DMS114 treated with DMSO at 0.1 percent for 48 hours (cell line): Measurements from ENCODE around the gene LIMS2.

Experiments
- DNase-seq: peaks from one replicate; lab custom pipeline; 2025; ENCODE audit not compliant: unreplicated experiment; lab: John Stamatoyannopoulos, UW

Gene LIMS2

DNA sequence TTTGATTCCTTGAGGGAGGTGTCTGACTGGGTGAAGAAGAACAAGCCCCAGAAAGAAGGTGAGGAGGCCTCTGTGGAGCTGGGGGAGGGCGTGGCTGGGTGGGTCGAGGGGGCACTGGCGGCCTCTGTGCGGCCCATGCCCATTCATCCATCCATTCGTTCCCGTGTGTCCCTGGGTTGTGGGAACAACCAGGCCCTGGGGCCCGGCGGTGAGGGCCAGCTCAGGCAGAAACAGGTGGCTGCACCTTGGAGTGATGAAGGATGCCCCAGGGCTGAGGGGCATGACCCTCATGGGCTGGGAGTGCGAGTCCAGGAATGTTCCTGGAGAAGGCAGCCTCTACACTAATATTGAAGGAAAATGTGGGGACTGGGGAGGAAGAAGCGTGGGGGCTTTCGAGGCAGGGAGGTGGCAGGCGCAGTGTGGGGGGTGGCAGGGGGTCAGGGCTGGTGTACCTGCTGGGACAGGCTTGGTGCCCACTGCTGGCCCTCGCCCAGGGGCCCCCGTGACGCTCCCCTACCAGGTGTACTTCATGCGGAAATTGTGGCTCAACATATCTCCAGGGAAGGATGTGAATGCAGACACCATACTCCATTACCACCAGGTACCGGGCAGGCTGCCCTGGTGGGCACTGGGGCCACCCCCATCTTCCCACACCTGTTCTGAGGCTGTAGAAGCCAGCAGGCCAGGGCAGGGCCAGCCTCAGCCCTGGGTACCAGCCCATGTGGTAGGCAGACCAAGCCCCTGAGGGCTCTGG lies 40.5 kb downstream of the LIMS2 start:
- DNase-seq, result no peak

DNA sequence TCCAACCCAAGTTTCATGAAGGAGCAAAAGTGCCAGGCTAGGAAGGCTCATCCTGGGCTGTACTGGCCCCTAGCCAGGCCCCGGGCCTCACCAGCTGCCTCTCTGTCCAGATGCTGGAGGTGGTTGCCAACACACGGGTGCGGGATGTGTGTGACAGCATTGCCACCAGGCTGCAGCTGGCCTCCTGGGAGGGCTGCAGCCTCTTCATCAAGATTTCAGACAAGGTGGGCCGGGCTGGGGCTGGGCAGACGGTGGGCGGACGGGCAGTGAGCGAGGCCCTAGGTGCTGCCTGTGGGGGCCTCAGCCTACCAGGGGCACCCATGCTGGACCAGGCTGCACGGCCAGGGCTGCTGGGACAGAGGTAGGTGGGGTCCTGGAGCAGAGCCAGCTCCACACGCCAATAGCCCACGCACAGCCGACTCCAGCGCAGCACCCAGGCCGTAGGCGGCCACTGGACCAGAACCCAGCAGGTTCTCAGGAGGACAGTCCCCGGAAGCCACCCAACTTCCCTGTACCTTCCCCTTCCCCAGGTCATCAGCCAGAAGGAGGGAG lies 41.2 kb downstream of the LIMS2 start:
- no peak for DNase-seq

DNA sequence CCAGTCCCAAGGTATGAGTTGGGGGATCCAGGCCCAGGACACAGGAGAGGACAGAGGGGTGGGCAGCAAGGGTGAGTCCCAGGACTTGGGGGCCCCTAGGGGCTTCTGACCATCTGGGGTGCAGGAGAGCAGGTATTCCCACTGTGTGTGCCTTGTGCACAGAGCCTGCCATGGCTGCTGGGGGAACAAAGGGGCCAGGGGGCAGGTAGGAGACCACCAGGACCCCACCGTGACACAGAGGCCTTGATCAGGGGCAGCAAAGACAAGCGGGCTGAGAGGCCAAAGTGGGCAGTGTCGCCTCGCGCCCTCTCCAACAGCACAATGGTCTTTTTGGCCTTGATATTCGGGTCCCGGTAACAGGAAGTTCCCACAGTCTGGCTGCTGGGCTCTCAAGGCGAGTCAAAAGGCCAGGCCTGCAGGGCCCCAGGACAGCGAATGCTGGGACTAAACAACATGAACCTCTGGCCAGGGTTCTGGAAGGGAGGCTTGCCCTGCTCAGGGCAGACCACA lies 41.7 kb downstream of the LIMS2 start:
- no peak for DNase-seq

DNA sequence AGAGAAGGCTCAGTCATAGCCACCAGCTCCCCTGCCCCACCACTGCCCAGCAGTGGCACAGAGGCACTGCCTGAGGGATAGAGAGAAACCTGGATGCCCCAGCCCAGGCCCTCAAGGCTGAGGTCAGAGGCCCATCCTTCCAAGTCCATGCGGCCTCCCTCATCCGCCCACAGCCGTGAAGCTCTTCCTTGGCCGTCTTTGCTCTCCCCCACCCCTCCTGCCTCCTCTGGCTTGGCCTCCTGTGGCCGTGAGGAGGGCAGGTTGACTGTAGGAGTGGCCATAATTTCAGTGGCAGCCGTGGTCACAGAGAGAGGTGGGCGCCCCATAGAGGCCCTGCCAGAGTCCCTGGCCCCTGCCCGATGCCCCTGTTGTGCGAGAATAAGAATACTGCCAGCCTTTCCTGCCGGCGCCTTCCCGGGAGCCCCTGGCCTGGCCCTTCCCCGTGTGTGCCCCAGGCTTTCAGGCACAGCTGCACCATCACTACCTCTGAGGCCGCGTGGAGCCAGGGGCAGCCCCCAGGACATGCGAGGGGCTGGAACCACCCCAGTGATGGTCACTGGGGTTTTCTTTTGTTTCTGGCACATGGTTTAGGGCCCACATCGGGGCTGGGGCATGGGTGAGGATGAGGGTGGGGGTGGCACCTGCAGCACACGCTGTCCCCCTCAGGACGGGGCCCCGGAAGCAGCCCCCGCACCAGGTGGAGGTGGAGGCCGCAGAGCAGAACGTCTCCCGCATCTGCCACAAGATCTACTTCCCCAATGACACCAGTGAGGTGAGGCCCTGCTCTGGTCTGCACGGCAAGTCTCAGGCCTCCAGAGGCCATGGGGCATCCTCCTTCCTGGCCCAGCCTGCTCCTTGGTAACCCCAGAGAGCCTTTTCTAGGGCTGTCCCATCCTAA lies 42.5 kb downstream of the LIMS2 start:
- no peak for DNase-seq

DNA sequence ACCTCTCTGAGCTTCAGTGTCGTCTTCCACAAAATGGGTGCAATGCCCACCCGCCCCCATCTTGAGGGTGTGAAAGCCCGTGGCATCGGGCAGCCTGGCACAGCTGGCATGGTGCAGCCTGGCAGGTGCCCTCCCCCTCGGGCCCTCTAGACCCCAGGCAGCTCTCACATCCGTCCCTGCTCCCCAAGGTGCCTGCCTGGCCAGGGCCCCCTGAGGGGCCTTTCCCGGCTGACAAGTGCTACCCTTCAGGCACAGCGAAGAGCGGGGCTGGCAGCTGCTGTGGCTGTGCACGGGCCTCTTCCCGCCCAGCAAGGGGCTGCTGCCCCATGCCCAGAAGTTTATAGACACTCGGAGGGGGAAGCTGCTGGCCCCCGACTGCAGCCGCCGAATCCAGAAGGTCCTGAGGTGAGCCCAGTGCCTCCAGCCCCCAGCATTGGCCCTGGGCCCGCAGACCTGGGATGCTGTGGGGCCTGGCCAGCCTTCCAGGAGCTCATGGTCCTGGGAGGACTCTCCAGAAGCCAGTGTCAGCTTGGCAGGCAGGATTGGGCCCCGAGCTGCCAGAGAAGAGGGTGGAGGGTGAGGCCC lies 43.2 kb downstream of the LIMS2 start:
- DNase-seq, result no peak

DNA sequence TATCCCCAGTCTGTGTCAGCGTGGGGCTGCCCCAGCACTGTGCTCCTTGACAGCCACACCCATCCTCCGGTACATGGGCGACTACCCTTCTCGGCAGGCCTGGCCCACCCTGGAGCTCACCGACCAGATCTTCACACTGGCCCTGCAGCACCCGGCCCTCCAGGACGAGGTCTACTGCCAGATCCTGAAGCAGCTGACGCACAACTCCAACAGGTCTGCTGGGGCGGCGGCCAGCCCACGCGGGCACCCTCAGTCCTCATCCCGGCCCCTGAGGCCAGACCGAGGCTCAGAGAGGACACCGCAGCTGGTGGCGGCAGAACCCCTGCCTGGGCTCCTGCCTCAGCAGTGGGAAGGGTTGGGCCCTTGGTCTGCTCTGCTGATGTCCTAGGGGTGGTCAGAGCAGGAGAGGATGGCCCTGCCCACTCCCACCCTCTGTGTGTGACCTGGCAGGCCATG lies 43.8 kb downstream of the LIMS2 start:
- no peak for DNase-seq

DNA sequence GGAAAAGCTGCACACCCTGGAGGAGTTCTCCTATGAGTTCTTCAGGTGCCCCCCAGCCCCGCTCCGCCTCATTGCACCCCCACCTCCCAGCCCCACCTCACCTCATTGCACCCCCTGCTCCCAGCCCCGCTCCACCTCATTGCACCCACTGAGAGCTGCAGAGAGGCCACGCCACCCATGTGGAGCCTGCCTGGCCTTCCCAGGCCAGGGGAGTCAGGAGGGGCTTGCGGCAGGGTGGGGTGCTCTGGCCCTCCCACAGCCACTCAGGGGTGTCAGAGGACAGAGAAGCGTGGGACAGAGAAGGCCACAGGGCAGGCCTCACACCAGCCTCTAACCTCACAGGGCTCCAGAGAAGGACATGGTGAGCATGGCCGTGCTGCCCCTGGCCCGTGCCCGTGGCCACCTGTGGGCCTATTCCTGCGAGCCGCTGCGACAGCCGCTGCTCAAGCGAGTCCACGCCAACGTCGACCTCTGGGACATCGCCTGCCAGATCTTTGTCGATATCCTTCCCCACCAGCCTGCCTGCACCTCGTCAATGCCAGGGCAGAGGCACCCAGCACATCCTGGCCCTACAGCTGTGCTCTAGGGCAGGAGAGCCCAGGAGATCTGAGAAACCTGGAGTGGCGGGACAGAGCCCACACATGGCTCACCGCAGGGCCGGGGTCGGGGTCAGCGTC lies 44.3 kb downstream of the LIMS2 start:
- DNase-seq, result no peak

DNA sequence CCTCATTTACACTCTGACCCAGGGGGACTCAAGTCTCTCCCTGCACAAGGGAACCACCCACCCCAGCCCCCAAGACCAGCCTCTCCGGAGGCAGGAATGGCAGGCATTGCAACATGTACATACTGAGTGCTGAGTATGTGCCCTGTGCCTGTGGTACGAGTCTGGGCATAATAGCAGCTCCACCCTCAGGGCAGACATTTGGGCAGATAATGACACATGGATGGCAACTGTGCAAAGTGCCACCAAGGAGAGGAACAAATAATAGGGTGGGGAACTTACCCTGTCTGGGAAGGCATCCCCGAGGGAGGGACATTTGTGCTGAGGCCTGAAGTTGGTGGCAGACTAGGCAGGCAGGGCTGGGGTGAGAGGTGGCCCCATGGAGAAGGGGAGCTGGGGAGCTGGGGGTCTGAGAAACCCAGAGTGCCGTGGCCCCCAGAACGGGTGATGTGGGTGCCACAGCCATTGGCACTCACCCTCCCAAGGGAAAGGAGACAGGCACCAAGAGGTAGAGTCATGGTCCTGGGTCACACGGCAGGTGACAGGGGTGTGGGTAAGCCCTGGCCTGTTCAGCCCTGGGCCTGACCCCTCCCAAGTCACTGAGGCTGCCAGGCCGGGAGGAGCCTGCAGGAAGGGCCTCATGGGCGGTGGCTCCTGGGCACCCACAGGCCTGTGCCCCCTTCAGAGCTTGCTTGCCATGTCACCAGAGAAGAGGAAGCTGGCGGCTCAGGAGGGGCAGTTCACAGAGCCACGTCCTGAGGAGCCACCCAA lies 45.0 kb downstream of the LIMS2 start:
- no peak for DNase-seq

DNA sequence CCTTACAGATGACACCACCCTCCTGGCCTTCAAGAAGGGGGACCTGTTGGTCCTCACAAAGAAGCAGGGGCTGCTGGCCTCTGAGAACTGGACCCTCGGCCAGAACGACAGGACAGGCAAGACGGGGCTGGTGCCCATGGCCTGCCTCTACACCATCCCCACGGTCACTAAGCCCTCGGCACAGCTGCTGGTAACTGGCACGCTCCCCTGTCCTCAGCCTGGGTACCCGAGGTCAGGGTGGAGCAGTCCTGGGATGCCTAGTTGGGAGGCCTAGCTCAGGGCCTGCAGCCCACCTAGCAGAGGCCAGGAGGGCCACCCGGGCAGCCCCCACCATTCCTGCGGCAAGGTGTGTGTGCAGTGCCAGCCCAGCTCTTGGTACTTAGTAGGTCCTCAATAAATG lies 45.7 kb downstream of the LIMS2 start:
- no peak for DNase-seq

DNA sequence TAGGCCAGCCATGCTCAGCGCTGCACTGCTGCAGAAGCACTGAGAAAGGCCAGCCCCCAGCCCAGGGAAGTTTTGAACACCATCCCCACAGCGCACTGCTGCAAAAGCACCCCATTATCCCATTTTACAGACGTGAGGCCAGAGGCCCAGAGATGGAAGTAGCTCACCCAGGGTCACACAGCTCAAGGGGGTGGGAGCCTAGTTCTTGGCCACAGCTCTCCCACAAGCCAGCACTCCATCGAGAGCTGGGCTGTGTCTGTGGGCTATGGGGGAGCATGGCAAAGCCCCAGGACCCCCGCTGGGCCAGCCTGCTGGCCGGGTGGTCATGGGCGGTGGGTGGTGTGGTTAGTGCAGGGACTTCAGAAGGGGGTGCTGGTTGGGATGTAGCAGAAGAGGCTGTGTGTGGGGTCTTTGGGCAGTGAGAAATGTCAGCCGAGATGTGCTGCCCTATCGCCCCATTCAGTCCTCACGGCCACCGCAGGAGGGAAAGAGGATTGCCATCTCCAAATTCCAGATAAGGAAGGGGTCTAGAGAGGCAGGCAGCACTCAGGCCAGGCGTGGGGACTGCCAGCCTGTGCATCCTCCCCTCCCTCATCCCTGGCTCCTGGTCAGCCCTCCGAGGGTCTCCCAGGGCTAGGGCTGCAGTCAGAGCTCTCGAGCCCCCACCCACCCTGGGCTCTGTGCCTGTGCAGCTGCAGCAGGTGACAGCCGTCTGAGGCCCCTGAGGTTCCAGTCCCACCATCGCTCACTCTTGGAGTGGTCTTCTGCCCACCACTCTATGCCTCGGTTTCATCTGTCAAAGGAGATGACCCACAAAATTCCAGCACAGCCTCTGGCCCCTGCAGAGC lies 46.3 kb downstream of the LIMS2 start:
- DNase-seq, result no peak

DNA sequence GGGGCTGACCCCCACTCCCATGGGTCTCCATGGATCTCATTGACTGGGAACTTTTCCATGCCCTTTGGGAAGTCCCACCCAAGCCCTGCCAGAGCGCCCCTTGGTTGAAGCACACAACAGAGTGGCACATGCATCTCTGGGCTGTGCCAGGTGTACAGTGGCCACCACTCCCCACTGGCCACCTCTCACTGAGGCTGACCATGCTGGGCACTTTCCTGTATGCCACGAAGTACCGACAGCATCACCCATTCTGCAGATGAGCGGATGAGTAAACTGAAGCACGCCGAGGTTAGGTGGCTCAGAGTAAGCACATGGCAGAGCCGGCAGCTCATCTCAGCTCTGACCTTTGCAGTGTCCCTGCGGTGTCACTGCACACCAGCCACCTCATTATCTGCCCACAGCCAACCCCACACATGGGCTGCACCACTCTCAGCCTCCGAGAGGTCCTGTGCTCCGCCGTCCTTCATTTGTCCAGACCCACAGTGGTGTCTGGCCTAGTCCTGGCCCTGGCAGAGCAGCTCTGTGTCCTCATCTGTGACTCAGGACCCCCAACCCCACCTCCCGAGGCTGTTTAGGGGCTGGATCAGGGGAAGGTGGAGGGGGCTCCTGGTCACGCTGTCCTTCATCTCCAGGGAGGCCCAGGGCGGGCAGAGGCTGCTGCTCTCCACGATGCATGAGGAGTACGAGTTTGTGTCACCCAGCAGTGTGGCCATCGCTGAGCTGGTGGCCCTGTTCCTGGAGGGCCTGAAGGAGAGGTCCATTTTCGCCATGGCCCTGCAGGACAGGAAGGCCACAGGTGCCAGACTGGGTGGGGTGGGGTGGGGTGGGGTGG lies 47.4 kb downstream of the LIMS2 start:
- no peak for DNase-seq

DNA sequence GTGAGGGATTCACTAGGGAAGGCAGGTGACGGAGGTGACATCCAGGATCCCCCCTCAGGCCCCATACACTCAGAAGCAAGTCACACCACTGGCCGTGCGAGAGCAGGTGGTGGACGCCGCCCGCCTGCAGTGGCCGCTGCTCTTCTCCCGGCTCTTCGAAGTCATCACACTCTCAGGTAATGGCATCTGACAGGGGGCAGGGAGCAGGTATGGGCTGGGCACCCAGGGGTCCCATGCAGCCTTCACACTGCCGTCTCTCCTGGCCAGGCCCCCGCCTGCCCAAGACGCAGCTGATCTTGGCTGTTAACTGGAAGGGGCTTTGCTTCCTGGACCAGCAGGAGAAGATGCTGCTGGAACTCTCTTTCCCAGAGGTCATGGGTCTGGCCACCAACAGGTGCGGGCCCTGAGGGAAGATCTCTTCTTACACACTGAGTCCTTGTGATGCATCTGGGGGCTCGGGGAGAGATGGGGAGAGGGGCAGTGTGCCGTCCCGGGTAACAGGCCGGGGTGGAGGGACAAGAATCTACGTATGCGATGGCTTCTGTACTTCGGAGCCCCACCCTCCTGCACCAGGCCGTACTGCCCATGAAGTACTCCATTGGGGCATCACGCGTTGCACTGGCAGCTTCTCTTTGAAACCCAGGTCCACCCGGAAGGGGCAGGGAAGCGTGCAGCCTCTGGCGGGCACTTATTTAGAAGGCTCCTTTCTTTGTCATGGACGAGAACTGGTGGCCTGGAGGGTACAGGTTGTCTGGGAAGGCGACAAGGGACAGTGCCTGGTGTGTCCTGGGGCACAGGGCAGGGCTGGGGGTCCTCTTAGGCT lies 48.2 kb downstream of the LIMS2 start:
- DNase-seq, result no peak

DNA sequence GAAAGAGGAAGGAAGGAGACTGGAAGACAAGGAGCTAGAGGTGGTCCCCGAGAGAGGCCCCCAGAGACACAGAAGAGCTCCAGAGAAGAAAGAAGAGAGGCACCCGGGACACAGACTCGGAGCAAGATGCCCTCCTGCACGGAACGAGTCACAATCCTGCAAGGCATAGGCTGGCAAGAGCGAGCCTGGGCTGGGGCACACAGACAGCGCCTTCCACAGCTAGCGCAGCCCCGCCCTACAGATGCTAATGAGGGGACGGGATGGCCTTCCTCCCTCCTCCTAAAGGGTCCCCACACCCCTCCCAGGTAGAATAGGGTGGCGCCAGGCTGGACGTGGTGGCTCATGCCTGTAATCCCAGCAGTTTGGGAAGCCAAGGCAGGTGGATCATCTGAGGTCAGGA lies 49.2 kb downstream of the LIMS2 start:
- DNase-seq, result no peak

DNA sequence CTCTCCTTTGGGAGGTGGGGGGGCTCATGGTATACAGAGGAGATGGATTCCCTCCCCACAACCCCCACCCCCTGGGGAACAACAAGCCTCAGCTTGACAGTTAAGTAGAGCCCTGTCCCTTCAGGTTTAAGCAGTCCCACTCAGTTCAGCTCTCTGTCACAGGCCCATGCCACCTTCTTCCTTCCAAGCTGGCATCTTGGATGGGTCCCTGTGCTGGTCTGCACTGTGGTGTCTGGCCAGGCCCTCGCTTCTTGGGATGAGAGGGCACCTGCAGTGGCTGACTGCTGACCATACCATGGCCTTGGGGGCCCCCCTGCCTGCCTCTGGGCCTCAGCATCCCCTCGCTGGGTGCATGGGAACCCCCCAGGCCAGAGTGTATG lies 49.8 kb downstream of the LIMS2 start:
- no peak for DNase-seq

DNA sequence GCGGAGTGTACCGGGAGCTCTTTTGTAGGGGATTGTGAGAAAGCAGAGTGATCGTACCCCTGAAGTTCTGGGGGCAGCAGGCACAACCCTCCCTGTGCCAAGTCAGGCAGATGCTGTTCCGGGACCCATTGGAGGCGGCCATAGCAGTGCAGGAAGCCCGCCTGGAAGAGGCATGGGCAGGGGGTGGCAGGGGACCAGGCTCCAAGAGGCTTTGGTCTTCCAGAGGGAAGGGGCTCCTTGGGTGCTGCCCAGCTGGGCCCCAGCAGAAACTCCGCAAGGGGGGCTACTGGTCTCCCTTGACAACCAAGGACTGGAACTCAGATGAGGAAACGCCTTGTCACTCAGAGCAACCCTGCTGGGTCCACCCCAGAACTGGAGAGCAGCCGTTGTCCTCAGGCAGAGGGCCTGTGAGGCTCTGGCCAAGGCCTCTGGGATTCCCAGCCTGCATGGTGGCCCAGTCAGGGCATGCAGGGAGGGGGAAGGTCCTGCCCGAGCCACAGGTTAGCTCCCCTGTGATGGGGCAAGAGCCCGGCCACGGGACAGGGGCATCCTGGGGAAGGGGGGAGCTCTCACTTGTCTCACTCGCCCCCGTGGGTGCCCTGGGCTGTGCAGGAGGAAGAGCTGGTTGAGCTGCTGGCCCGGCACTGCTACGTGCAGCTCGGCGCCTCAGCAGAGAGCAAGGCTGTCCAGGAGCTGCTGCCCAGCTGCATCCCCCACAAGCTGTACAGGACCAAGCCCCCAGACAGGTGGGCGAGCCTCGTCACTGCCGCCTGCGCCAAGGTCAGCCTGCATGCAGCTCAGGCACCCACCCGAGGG lies 50.4 kb downstream of the LIMS2 start:
- DNase-seq, result no peak

DNA sequence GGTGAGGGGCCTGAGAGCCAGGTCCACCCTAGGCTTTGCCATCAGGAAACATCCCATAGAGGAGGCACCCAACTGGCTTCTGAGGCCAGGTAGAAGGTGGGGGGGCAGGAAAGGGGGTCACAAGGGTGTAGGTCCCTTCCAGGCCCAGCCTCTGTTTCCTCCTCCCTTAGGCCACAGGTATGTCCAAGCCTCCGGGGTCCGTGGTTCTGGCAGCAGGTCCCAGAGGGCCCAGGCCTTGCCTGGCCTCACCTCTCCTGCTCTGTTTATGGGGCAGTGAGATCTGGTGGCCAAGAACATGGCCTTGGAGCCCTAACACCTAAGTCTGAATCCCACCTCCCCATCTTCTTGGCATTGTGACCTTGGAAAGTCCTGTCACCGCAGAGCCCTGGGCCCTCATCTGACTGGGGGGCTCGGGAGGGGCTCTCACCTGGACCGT lies 51.0 kb downstream of the LIMS2 start:
- no peak for DNase-seq
